ENCODE measurements around the gene C16orf96.

The C16orf96 gene

GRCh38 chr16:4603624-4604170 lies 47.6 kb downstream of the C16orf96 start:
- peaks cover 15% of the 10 kb centered on the region in 2 donors for H3K4me1 ChIP-seq (ENCODE audit: control insufficient read depth in 2 of 2, insufficient read depth in 1 of 2, low read depth in 1 of 2, low read length in 2 of 2)
- no CpG with 5 or more reads among the region's 13 CpGs for WGBS, 2 donors (ENCODE audit: extremely low coverage in 2 of 2, insufficient read length in 2 of 2, insufficient replicate concordance in 1 of 2)

GRCh38 chr16:4604401-4604800 lies 48.3 kb downstream of the C16orf96 start:
- no peak overlapping the region for H2BK5ac ChIP-seq (ENCODE audit: low read length)
- no peak overlapping the region for H3K4ac ChIP-seq (ENCODE audit: low read length)
- no peak overlapping the region for H2BK120ac ChIP-seq (ENCODE audit: low read depth, low read length)
- H3K9ac ChIP-seq (ENCODE audit: low read depth, low read length, poor library complexity) = no peak overlapping the region
- H3K27me3 ChIP-seq (ENCODE audit: control insufficient read depth in 3 of 3, insufficient read depth in 3 of 3, low read depth in 1 of 3, low read length in 3 of 3) = no peaks in the 10 kb centered on the region
- H3K9me3 ChIP-seq (replicated peaks in 1 of 2; ENCODE audit: control insufficient read depth in 2 of 2, insufficient read depth in 1 of 2, low read depth in 1 of 2, low read length in 2 of 2) = no peaks in the 10 kb centered on the region
- H3K4me2 ChIP-seq (ENCODE audit: insufficient read depth, low read length, poor library complexity, severe bottlenecking) = no peak overlapping the region
- H2BK12ac ChIP-seq (ENCODE audit: low read length) = no peak overlapping the region
- no peak overlapping the region for H2BK15ac ChIP-seq (ENCODE audit: low read length)
- H2AK5ac ChIP-seq (ENCODE audit: low read depth, low read length) = no peak overlapping the region
- no peak overlapping the region for H3K23ac ChIP-seq (ENCODE audit: low read depth, low read length, poor library complexity)
- DNase-seq (ENCODE audit: low spot score) = no peak
- H3K4me3 ChIP-seq (ENCODE audit: low read length in 2 of 2) = no peak overlapping the region
- no peaks in the 10 kb centered on the region for H3K79me1 ChIP-seq (ENCODE audit: low read depth, low read length)
- H3K36me3 ChIP-seq (replicated peaks in 1 of 2; ENCODE audit: control insufficient read depth in 2 of 2, insufficient read depth in 2 of 2, low read length in 2 of 2) = peaks cover 5 to 19% of the 10 kb centered on the region in 2 donors
- H4K8ac ChIP-seq (ENCODE audit: low read depth, low read length) = no peak overlapping the region
- H3K4me1 ChIP-seq (ENCODE audit: control insufficient read depth in 2 of 2, insufficient read depth in 1 of 2, low read depth in 1 of 2, low read length in 2 of 2) = peaks cover 15% of the 10 kb centered on the region in 2 donors
- no peak overlapping the region for H3K18ac ChIP-seq (ENCODE audit: low read length)
- H4K91ac ChIP-seq (ENCODE audit: low read depth, low read length, poor library complexity) = no peak overlapping the region
- no peak overlapping the region for H3K14ac ChIP-seq (ENCODE audit: low read length)
- no peak overlapping the region for H3K27ac ChIP-seq (replicated peaks; ENCODE audit: low read length)
- no peak overlapping the region for H2AFZ ChIP-seq (ENCODE audit: low read length)
- no CpG with 5 or more reads among the region's 15 CpGs for WGBS, 2 donors (ENCODE audit: extremely low coverage in 2 of 2, insufficient read length in 2 of 2, insufficient replicate concordance in 1 of 2)

More at GRCh38 chr16:4603624-4604170, 47.6 kb downstream of the C16orf96 start:
- H3K4me2 ChIP-seq (ENCODE audit: insufficient read depth, low read length, poor library complexity, severe bottlenecking) = no peak overlapping the region
- no peaks in the 10 kb centered on the region for H3K27me3 ChIP-seq (ENCODE audit: control insufficient read depth in 3 of 3, insufficient read depth in 3 of 3, low read depth in 1 of 3, low read length in 3 of 3)
- H4K91ac ChIP-seq (ENCODE audit: low read depth, low read length, poor library complexity) = no peak overlapping the region
- H4K8ac ChIP-seq (ENCODE audit: low read depth, low read length) = no peak overlapping the region
- no peak overlapping the region for H3K4me3 ChIP-seq (ENCODE audit: low read length in 2 of 2)
- H2AFZ ChIP-seq (ENCODE audit: low read length) = no peak overlapping the region
- H2BK15ac ChIP-seq (ENCODE audit: low read length) = no peak overlapping the region
- H3K23ac ChIP-seq (ENCODE audit: low read depth, low read length, poor library complexity) = no peak overlapping the region
- no peak overlapping the region for H2BK5ac ChIP-seq (ENCODE audit: low read length)
- no peaks in the 10 kb centered on the region for H3K9me3 ChIP-seq (replicated peaks in 1 of 2; ENCODE audit: control insufficient read depth in 2 of 2, insufficient read depth in 1 of 2, low read depth in 1 of 2, low read length in 2 of 2)
- no peak overlapping the region for H3K4ac ChIP-seq (ENCODE audit: low read length)
- no peak overlapping the region for H3K14ac ChIP-seq (ENCODE audit: low read length)
- no peak overlapping the region for H3K27ac ChIP-seq (replicated peaks; ENCODE audit: low read length)
- H3K9ac ChIP-seq (ENCODE audit: low read depth, low read length, poor library complexity) = no peak overlapping the region
- H3K18ac ChIP-seq (ENCODE audit: low read length) = no peak overlapping the region
- H2BK120ac ChIP-seq (ENCODE audit: low read depth, low read length) = no peak overlapping the region
- no peak overlapping the region for H2AK5ac ChIP-seq (ENCODE audit: low read depth, low read length)
- H2BK12ac ChIP-seq (ENCODE audit: low read length) = no peak overlapping the region
- DNase-seq (ENCODE audit: low spot score) = no peak
- H3K36me3 ChIP-seq (replicated peaks in 1 of 2; ENCODE audit: control insufficient read depth in 2 of 2, insufficient read depth in 2 of 2, low read length in 2 of 2) = peaks cover 5 to 14% of the 10 kb centered on the region in 2 donors
- H3K79me1 ChIP-seq (ENCODE audit: low read depth, low read length) = no peaks in the 10 kb centered on the region

DNA sequence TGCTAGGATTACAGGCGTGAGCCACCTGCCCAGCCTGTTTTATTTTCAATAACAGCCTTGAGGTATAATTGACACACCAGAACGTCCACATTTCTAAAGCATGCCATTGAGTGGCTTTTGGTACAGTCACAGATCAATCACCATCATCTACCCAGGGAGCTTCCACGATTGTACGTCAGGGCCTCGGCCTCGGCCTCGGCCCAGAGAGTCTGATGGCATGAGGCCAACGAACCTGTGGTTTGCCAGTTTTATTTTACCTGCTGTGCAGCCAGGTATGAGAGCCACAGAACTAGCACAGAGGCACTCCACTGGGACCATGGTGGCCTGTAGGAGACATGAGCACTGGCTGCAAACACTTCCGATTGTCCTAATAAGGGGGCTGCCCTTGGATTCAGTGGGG lies 50.2 kb downstream of the C16orf96 start:
- Histone ChIP-seq H2BK120ac (ENCODE audit: low read depth, low read length) (no peak overlapping the region), H4K91ac (ENCODE audit: low read depth, low read length, poor library complexity) (no peak overlapping the region), H3K23ac (ENCODE audit: low read depth, low read length, poor library complexity) (no peak overlapping the region), H2AFZ (ENCODE audit: low read length) (no peak overlapping the region), H2BK15ac (ENCODE audit: low read length) (no peak overlapping the region), H3K9me3 (replicated peaks in 1 of 2; ENCODE audit: control insufficient read depth in 2 of 2, insufficient read depth in 1 of 2, low read depth in 1 of 2, low read length in 2 of 2) (no peaks in the 10 kb centered on the region), H3K4me3 (ENCODE audit: low read length in 2 of 2) (no peak overlapping the region), H3K79me1 (ENCODE audit: low read depth, low read length) (peaks cover 3% of the 10 kb centered on the region), H4K8ac (ENCODE audit: low read depth, low read length) (no peak overlapping the region), H2BK5ac (ENCODE audit: low read length) (no peak overlapping the region), H3K27me3 (ENCODE audit: control insufficient read depth in 3 of 3, insufficient read depth in 3 of 3, low read depth in 1 of 3, low read length in 3 of 3) (no peaks in the 10 kb centered on the region), H3K4me2 (ENCODE audit: insufficient read depth, low read length, poor library complexity, severe bottlenecking) (no peak overlapping the region), H3K4ac (ENCODE audit: low read length) (no peak overlapping the region), H3K18ac (ENCODE audit: low read length) (no peak overlapping the region), H3K36me3 (replicated peaks in 1 of 2; ENCODE audit: control insufficient read depth in 2 of 2, insufficient read depth in 2 of 2, low read length in 2 of 2) (peaks cover 5 to 19% of the 10 kb centered on the region in 2 donors), H3K9ac (ENCODE audit: low read depth, low read length, poor library complexity) (no peak overlapping the region), H3K27ac (replicated peaks; ENCODE audit: low read length) (no peak overlapping the region), H2BK12ac (ENCODE audit: low read length) (no peak overlapping the region), H2AK5ac (ENCODE audit: low read depth, low read length) (no peak overlapping the region), H3K14ac (ENCODE audit: low read length) (no peak overlapping the region), H3K4me1 (ENCODE audit: control insufficient read depth in 2 of 2, insufficient read depth in 1 of 2, low read depth in 1 of 2, low read length in 2 of 2) (peaks cover 10 to 14% of the 10 kb centered on the region in 2 donors)
- WGBS, 2 donors (ENCODE audit: extremely low coverage in 2 of 2, insufficient read length in 2 of 2, insufficient replicate concordance in 1 of 2) = no CpG with 5 or more reads among the region's 9 CpGs
- DNase-seq (ENCODE audit: low spot score) = no peak

GRCh38 chr16:4607841-4608703 lies 51.9 kb downstream of the C16orf96 start:
- no peak overlapping the region for H3K14ac ChIP-seq (ENCODE audit: low read length)
- DNase-seq (ENCODE audit: low spot score) = no peak

More at GRCh38 chr16:4607841-4608703, 51.9 kb downstream of the C16orf96 start:
- H3K4me2 ChIP-seq (ENCODE audit: insufficient read depth, low read length, poor library complexity, severe bottlenecking) = no peak overlapping the region
- no peaks in the 10 kb centered on the region for H3K9me3 ChIP-seq (replicated peaks in 1 of 2; ENCODE audit: control insufficient read depth in 2 of 2, insufficient read depth in 1 of 2, low read depth in 1 of 2, low read length in 2 of 2)
- peaks cover 0 to 1% of the 10 kb centered on the region in 2 donors for H3K4me1 ChIP-seq (ENCODE audit: control insufficient read depth in 2 of 2, insufficient read depth in 1 of 2, low read depth in 1 of 2, low read length in 2 of 2)
- no peak overlapping the region for H4K91ac ChIP-seq (ENCODE audit: low read depth, low read length, poor library complexity)
- H3K18ac ChIP-seq (ENCODE audit: low read length) = no peak overlapping the region
- H2BK15ac ChIP-seq (ENCODE audit: low read length) = no peak overlapping the region
- peak overlapping the region; percentile 8 for H3K23ac ChIP-seq (ENCODE audit: low read depth, low read length, poor library complexity)
- peaks cover 5 to 19% of the 10 kb centered on the region in 2 donors for H3K36me3 ChIP-seq (replicated peaks in 1 of 2; ENCODE audit: control insufficient read depth in 2 of 2, insufficient read depth in 2 of 2, low read length in 2 of 2)
- H2BK12ac ChIP-seq (ENCODE audit: low read length) = no peak overlapping the region
- no CpG with 5 or more reads among the region's 22 CpGs for WGBS, 2 donors (ENCODE audit: extremely low coverage in 2 of 2, insufficient read length in 2 of 2, insufficient replicate concordance in 1 of 2)
- H3K9ac ChIP-seq (ENCODE audit: low read depth, low read length, poor library complexity) = peak overlapping the region; percentile 44
- no peaks in the 10 kb centered on the region for H3K27me3 ChIP-seq (ENCODE audit: control insufficient read depth in 3 of 3, insufficient read depth in 3 of 3, low read depth in 1 of 3, low read length in 3 of 3)
- no peak overlapping the region for H2AFZ ChIP-seq (ENCODE audit: low read length)
- no peak overlapping the region for H3K4me3 ChIP-seq (ENCODE audit: low read length in 2 of 2)
- H2BK5ac ChIP-seq (ENCODE audit: low read length) = no peak overlapping the region
- H4K8ac ChIP-seq (ENCODE audit: low read depth, low read length) = no peak overlapping the region
- no peak overlapping the region for H3K27ac ChIP-seq (replicated peaks; ENCODE audit: low read length)
- H2AK5ac ChIP-seq (ENCODE audit: low read depth, low read length) = no peak overlapping the region
- no peak overlapping the region for H2BK120ac ChIP-seq (ENCODE audit: low read depth, low read length)
- H3K79me1 ChIP-seq (ENCODE audit: low read depth, low read length) = peaks cover 7% of the 10 kb centered on the region
- H3K4ac ChIP-seq (ENCODE audit: low read length) = peak overlapping the region; percentile 23
